Measurements from ENCODE around the gene AREL1. TPM values are rescaled to one million over a fixed set of nuclear protein-coding genes. Genes with fewer than 3 reads are reported as not detected.

Gene AREL1
- total RNA-seq, 1 donor from 2014 or later: 54.6 TPM

DNA sequence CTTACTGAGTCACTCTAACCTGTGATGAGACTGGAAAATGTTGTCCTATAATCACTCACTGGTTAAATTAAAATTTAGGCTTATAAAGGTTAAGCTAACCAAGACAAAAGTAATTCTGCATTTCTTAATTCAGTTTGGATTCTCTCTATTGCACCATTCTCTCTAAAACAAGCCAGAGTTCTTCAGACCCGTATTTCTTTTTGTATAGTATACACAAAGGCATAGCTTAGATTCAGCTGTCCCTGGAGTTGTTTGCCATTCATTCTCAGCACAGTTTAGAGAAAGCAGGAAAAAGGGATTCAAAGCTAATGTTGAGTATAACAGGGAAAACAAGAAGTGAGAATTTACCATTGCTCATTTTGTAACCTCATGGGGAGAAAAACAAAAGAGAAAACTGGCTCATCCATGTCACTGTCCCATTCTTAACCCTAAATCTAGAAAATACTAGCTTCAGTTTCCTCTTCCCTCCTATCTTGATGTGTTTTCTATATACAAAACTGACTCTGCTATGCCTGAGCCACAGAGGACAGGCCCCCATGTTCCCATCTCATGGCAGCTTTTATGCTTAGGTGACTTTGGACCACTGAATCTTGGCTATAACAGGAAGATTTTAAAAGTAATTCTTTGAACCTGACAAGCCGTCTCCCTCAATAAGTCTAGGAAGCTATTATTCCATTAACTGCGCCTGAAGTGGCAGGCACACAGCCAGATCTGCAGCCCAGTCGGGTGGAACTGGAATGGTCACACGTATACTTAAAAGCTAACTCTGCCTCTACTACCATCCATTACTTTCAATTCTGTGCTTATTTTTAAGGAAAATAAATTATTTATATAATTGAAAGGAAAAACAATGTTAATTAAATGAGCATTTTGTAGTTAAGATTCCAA, 7.0 kb downstream of the AREL1 start:
- Histone ChIP-seq H3K27ac (ENCODE audit: low read depth, low read length) (no peak overlapping the region), H3K36me3 (ENCODE audit: insufficient read depth, low read length) (no peaks in the 10 kb centered on the region), H3K9ac (ENCODE audit: low read length) (no peak overlapping the region), H3K9me3 (ENCODE audit: insufficient read depth, low read depth, low read length) (peaks cover 6% of the 10 kb centered on the region), H4K20me1 (ENCODE audit: insufficient read depth, low read length) (peaks cover 74% of the 10 kb centered on the region), H3K79me2 (ENCODE audit: insufficient read depth, low read length) (peaks cover 95% of the 10 kb centered on the region), H3K27me3 (ENCODE audit: insufficient read depth, low read length) (no peaks in the 10 kb centered on the region), H2AFZ (ENCODE audit: low read depth, low read length) (no peak overlapping the region), H3K4me1 (ENCODE audit: insufficient read depth, low read length) (no peaks in the 10 kb centered on the region), H3K4me3 (ENCODE audit: insufficient read depth, low read depth, low read length) (no peak overlapping the region), H3K4me2 (ENCODE audit: low read length) (no peak overlapping the region)
- no peak for FAIRE-seq
- Mint-ChIP-seq H3K4me1 (ENCODE audit: low read depth, unreplicated experiment) (peaks cover 27% of the 10 kb centered on the region), H3K9me3 (ENCODE audit: unreplicated experiment) (peaks cover 8% of the 10 kb centered on the region), H3K36me3 (ENCODE audit: low read depth, unreplicated experiment) (peaks cover 12% of the 10 kb centered on the region), H3K27ac (ENCODE audit: unreplicated experiment) (no peak overlapping the region), H3K4me3 (ENCODE audit: unreplicated experiment) (no peak overlapping the region), H3K27me3 (ENCODE audit: low read depth, unreplicated experiment) (no peaks in the 10 kb centered on the region)
- no peak for TF ChIP-seq EZH2 (IDR thresholded peaks at IDR 0.05; ENCODE audit: insufficient read depth, low read length)
- DNase-seq (ENCODE audit: low read depth): no peak

DNA sequence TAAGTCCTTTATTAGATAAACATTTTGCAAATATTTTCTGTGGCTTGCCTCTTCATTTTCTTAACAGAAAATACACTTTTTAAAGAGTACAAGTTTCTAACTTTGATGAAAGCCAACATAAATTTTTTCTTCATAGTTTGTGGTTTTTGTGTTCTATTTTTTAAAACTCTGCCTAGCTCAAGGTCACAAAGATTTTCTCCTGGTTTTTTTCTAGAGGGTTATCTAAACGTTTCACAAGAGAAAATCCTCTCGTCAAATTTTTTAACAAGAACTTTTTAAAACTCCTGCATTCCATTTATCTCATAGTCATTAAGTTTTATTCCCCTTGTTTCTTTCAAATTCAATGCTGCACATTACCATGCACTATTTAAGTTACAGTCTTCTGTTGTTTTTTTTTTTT, 8.2 kb downstream of the AREL1 start:
- H3K27ac ChIP-seq (ENCODE audit: low read depth, low read length): no peak overlapping the region
- H3K27me3 ChIP-seq (ENCODE audit: insufficient read depth, low read length): no peaks in the 10 kb centered on the region
- Mint-ChIP-seq H3K27ac (ENCODE audit: unreplicated experiment) (no peak overlapping the region), H3K9me3 (ENCODE audit: unreplicated experiment) (peaks cover 8% of the 10 kb centered on the region), H3K4me1 (ENCODE audit: low read depth, unreplicated experiment) (peaks cover 17% of the 10 kb centered on the region), H3K27me3 (ENCODE audit: low read depth, unreplicated experiment) (no peaks in the 10 kb centered on the region), H3K4me3 (ENCODE audit: unreplicated experiment) (no peak overlapping the region), H3K36me3 (ENCODE audit: low read depth, unreplicated experiment) (peaks cover 19% of the 10 kb centered on the region)
- peaks cover 6% of the 10 kb centered on the region for H3K9me3 ChIP-seq (ENCODE audit: insufficient read depth, low read depth, low read length)
- no peaks in the 10 kb centered on the region for H3K36me3 ChIP-seq (ENCODE audit: insufficient read depth, low read length)
- FAIRE-seq (no peak), DNase-seq (ENCODE audit: low read depth) (no peak)
- no peak overlapping the region for H3K9ac ChIP-seq (ENCODE audit: low read length)
- H2AFZ ChIP-seq (ENCODE audit: low read depth, low read length): no peak overlapping the region
- no peak overlapping the region for H3K4me3 ChIP-seq (ENCODE audit: insufficient read depth, low read depth, low read length)
- no peak for TF ChIP-seq EZH2 (IDR thresholded peaks at IDR 0.05; ENCODE audit: insufficient read depth, low read length)
- TF ChIP-seq, protein P1, sequence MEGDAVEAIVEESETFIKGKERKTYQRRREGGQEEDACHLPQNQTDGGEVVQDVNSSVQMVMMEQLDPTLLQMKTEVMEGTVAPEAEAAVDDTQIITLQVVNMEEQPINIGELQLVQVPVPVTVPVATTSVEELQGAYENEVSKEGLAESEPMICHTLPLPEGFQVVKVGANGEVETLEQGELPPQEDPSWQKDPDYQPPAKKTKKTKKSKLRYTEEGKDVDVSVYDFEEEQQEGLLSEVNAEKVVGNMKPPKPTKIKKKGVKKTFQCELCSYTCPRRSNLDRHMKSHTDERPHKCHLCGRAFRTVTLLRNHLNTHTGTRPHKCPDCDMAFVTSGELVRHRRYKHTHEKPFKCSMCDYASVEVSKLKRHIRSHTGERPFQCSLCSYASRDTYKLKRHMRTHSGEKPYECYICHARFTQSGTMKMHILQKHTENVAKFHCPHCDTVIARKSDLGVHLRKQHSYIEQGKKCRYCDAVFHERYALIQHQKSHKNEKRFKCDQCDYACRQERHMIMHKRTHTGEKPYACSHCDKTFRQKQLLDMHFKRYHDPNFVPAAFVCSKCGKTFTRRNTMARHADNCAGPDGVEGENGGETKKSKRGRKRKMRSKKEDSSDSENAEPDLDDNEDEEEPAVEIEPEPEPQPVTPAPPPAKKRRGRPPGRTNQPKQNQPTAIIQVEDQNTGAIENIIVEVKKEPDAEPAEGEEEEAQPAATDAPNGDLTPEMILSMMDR (IDR thresholded peaks at IDR 0.05; ENCODE audit: insufficient read depth, low read depth, low read length): no peak
- no peaks in the 10 kb centered on the region for H3K4me1 ChIP-seq (ENCODE audit: insufficient read depth, low read length)
- no peak overlapping the region for H3K4me2 ChIP-seq (ENCODE audit: low read length)
- H4K20me1 ChIP-seq (ENCODE audit: insufficient read depth, low read length): peaks cover 72% of the 10 kb centered on the region
- peaks cover 94% of the 10 kb centered on the region for H3K79me2 ChIP-seq (ENCODE audit: insufficient read depth, low read length)

DNA sequence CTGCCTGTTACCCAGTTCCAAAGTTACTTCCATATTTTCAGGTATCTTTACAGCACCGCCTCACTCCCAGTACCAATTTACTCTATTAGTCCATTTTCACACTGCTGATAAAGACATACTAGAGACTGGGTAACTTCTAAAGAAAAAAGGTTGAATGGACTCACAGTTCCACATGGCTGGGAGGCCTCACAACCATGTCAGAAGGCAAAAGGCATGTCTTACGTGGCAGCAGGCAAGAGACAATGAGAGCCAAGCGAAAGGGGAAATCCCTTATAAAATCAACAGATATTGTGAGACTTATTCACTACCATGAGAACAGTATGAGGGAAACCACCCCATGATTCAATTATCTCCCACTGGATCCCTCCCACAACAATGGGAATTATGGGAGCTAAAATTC, 9.8 kb downstream of the AREL1 start:
- Histone ChIP-seq H3K79me2 (ENCODE audit: insufficient read depth, low read length) (peaks cover 93% of the 10 kb centered on the region), H4K20me1 (ENCODE audit: insufficient read depth, low read length) (peaks cover 72% of the 10 kb centered on the region), H3K4me3 (ENCODE audit: insufficient read depth, low read depth, low read length) (no peak overlapping the region), H3K36me3 (ENCODE audit: insufficient read depth, low read length) (no peaks in the 10 kb centered on the region), H3K9me3 (ENCODE audit: insufficient read depth, low read depth, low read length) (peaks cover 6% of the 10 kb centered on the region), H2AFZ (ENCODE audit: low read depth, low read length) (no peak overlapping the region), H3K27me3 (ENCODE audit: insufficient read depth, low read length) (no peaks in the 10 kb centered on the region), H3K4me1 (ENCODE audit: insufficient read depth, low read length) (no peaks in the 10 kb centered on the region), H3K9ac (ENCODE audit: low read length) (no peak overlapping the region), H3K4me2 (ENCODE audit: low read length) (no peak overlapping the region), H3K27ac (ENCODE audit: low read depth, low read length) (no peak overlapping the region)
- Mint-ChIP-seq H3K27me3 (ENCODE audit: low read depth, unreplicated experiment) (no peaks in the 10 kb centered on the region), H3K27ac (ENCODE audit: unreplicated experiment) (no peak overlapping the region), H3K9me3 (ENCODE audit: unreplicated experiment) (peaks cover 11% of the 10 kb centered on the region), H3K4me3 (ENCODE audit: unreplicated experiment) (no peak overlapping the region), H3K4me1 (ENCODE audit: low read depth, unreplicated experiment) (peaks cover 12% of the 10 kb centered on the region), H3K36me3 (ENCODE audit: low read depth, unreplicated experiment) (peaks cover 19% of the 10 kb centered on the region)
- TF ChIP-seq, protein P1 (IDR thresholded peaks at IDR 0.05; ENCODE audit: insufficient read depth, low read depth, low read length): no peak
- TF ChIP-seq EZH2 (IDR thresholded peaks at IDR 0.05; ENCODE audit: insufficient read depth, low read length): no peak
- FAIRE-seq: no peak
- no peak for DNase-seq (ENCODE audit: low read depth)

All from astrocyte (in vitro differentiated cells and primary cell).